Naive B cell (primary cell): Measurements from ENCODE around the gene RABGAP1L. TPM values are rescaled to one million over a fixed set of nuclear protein-coding genes. Genes with fewer than 3 reads are reported as not detected.
"Not testable (repeated sequence)": the region's sequence is repeated elsewhere in the genome, so short reads cannot be mapped to it uniquely, and the experiment has no call there.

Experiments used
- ATAC-seq, 2 donors: fragments of 150-1000 bp; cut with Tn5 transposase; 2 replicates each; pipeline ENCODE4 v1.10.0; 2021; ENCODE audit warnings: low read depth in 2 of 2, mild to moderate bottlenecking in 2 of 2, moderate library complexity in 2 of 2
- DNase-seq: peaks from one replicate; pipeline ENCODE4 v3.0.0; 2022
- H3K27ac Mint-ChIP-seq, 6 donors: one replicate each; pipeline ENCODE4 v1.8.0; 2020 to 2022; ENCODE audit warnings: mild to moderate bottlenecking in 6 of 6, mixed read lengths in 6 of 6, moderate library complexity in 5 of 6, inconsistent platforms in 2 of 6
- H3K27me3 Mint-ChIP-seq, 3 donors: one replicate each; pipeline ENCODE4 v1.8.0; 2021 to 2022; ENCODE audit warnings: mixed read lengths in 3 of 3, mild to moderate bottlenecking in 1 of 3
- H3K36me3 Mint-ChIP-seq, 2 donors: one replicate each; pipeline ENCODE4 v1.8.0; 2020 to 2022; ENCODE audit warnings: mixed read lengths in 2 of 2, inconsistent platforms in 1 of 2, mild to moderate bottlenecking in 1 of 2
- H3K4me1 Mint-ChIP-seq, 3 donors: one replicate each; pipeline ENCODE4 v1.8.0; 2020 to 2022; ENCODE audit warnings: mixed read lengths in 3 of 3, inconsistent platforms in 1 of 3, mild to moderate bottlenecking in 1 of 3, moderate library complexity in 1 of 3
- H3K4me3 Mint-ChIP-seq, 8 donors: one replicate each; pipeline ENCODE4 v1.8.0; 2020 to 2022; ENCODE audit warnings: mild to moderate bottlenecking in 8 of 8, mixed read lengths in 8 of 8, moderate library complexity in 8 of 8, inconsistent platforms in 2 of 8
- H3K9me3 Mint-ChIP-seq, 7 donors: one replicate each; pipeline ENCODE4 v1.8.0; 2020 to 2022; ENCODE audit warnings: mixed read lengths in 7 of 7, mild to moderate bottlenecking in 5 of 7, inconsistent platforms in 2 of 7, moderate library complexity in 1 of 7
- polyA plus RNA-seq, 6 donors: library from polyadenylated mRNA; unstranded; fragments of 300-500 nt; fragmentation: Illumina TruSeq; gene quantifications; one replicate each; pipeline ENCODE4 v1.2.3, GENCODE V29; 2021; ENCODE audit warnings: low read depth in 6 of 6

RABGAP1L gene
- polyA plus RNA-seq, 6 donors from 2014 or later, result 24.0 to 90.2 (median 79.0) TPM

DNA sequence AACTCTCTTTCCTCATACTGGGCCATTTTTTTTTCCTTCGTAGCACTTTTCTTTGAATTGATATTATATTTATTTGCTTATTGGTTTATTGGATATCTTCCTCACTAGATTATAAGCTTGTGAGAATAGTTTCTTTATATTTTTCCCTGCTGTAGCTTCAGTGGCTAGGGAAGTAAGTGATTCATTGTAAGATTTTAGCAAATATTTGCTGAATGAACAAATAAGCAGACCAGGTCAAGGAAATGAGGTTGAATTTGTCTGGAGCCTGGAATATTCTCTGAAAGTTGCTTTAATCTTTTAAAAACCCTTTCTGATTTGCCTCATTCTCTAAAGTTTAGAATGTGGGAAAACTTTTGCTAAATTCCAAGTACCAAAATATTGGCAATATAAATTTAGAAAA, 80.2 kb downstream of the RABGAP1L start:
- Mint-ChIP-seq H3K9me3 (no peaks in the 10 kb centered on the region), H3K27ac (no peak overlapping the region), H3K36me3 (peaks cover 25 to 31% of the 10 kb centered on the region in 2 donors), H3K4me1 (peaks cover 0 to 4% (median 3%) of the 10 kb centered on the region in 3 donors), H3K4me3 (no peak overlapping the region), H3K27me3 (no peaks in the 10 kb centered on the region)
- no peak for DNase-seq
- ATAC-seq, result no peak

DNA sequence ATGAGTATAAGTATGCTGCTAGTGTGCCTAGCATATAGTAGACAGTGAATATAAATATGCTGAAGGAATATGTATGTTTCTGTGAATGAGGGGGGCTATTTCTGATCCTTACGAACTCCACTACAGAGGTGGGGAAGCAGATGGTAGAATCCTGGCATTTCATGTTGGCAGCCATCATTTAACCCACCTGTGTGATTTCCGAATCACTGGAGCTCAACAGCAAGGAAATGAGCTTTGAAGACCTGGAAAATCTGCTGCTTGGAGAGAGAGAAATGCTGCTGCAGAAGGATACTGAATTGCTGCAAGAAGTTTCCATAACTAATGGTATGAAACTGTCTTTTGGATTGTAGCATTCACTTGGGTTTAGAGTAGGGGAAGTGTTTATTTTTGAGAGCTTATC, 83.5 kb downstream of the RABGAP1L start:
- no peak overlapping the region for H3K4me3 Mint-ChIP-seq
- no peaks in the 10 kb centered on the region for H3K9me3 Mint-ChIP-seq
- no peaks in the 10 kb centered on the region for H3K27me3 Mint-ChIP-seq
- H3K27ac Mint-ChIP-seq, result peak overlapping the region in 2 of 6 donors; percentile 13 to 40
- DNase-seq, result no peak
- H3K36me3 Mint-ChIP-seq, result peaks cover 25 to 41% of the 10 kb centered on the region in 2 donors
- no peak for ATAC-seq
- peaks cover 0 to 4% (median 3%) of the 10 kb centered on the region in 3 donors for H3K4me1 Mint-ChIP-seq

DNA sequence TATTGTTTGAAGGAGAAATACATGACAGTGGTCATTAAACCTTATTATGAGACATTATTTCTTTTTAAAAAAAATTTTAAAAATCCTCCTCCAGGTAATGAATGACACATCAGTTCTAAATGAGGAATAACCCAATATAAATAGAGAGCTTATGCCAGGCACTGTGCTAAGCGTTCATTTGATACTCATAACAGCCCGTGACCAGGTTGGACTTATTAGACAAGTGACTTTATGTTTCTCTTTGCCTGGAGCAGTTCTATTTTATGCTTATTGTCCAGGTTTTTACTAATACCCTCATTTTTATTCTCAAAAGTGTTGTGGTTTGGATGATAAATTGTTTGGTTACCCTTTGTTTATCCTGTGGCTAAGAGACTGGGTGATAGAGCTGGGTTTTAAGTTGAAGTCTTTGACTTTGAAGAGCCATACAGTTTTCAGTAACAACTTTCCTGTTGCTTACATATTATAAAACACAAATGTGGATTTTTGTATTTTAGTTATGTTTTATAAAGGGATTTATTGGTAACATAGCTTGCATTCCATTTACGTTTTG, 84.2 kb downstream of the RABGAP1L start:
- Mint-ChIP-seq H3K27ac (peak overlapping the region in 2 of 6 donors; percentile 28 to 36), H3K27me3 (no peaks in the 10 kb centered on the region), H3K4me1 (peaks cover 0 to 8% (median 5%) of the 10 kb centered on the region in 3 donors), H3K9me3 (no peaks in the 10 kb centered on the region), H3K36me3 (peaks cover 25 to 41% of the 10 kb centered on the region in 2 donors), H3K4me3 (no peak overlapping the region)
- DNase-seq, result no peak
- no peak for ATAC-seq

DNA sequence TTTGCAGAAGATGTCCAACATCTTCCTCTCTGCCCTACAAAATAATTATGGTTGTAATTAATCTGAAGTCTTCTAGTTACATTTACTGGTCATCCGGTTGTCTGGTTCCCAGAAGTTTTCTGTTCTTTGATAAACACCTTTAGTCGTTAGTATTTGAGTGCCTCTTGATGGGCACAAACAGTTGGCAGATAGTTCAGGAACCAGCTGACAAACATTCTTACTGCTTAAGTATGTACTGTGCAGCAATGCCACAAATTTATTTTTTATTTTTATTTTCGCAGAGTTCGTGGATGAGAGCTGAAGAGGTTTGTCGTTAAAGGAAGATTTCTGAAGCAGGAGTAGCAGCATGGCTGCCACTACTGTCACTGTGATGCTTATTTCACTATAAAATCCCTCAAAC, 84.7 kb downstream of the RABGAP1L start:
- DNase-seq (no peak), ATAC-seq (no peak)
- no peaks in the 10 kb centered on the region for H3K9me3 Mint-ChIP-seq
- peak overlapping the region in 2 of 6 donors; percentile 28 to 36 for H3K27ac Mint-ChIP-seq
- H3K36me3 Mint-ChIP-seq, result peaks cover 22 to 40% of the 10 kb centered on the region in 2 donors
- peaks cover 0 to 8% (median 5%) of the 10 kb centered on the region in 3 donors for H3K4me1 Mint-ChIP-seq
- H3K27me3 Mint-ChIP-seq, result no peaks in the 10 kb centered on the region
- H3K4me3 Mint-ChIP-seq, result no peak overlapping the region

DNA sequence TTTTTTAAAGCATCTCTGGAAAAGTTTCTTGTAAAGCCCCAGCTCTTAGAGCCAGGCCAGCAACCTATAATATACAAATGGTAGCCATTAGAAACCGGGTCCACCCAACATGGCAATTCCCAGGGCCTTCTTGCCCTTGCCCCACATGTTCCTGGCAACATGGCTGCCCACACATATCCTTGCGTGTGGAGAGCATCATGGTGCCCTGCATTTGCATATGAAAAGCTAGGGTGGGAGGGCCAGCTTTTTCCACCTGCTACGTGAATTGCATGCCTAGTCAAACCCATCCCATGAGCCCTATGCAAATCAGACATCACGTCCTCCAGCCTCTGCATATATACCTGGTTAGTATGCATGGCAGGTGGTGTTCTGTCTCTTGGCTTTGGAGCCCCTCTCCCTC, 88.2 kb downstream of the RABGAP1L start:
- Mint-ChIP-seq H3K4me1 (peaks cover 0 to 7% (median 4%) of the 10 kb centered on the region in 3 donors), H3K36me3 (peaks cover 9 to 23% of the 10 kb centered on the region in 2 donors), H3K4me3 (no peak overlapping the region), H3K27ac (peak overlapping the region in 2 of 6 donors; percentile 38 to 47), H3K9me3 (no peaks in the 10 kb centered on the region), H3K27me3 (no peaks in the 10 kb centered on the region)
- ATAC-seq, result no peak
- no peak for DNase-seq

DNA sequence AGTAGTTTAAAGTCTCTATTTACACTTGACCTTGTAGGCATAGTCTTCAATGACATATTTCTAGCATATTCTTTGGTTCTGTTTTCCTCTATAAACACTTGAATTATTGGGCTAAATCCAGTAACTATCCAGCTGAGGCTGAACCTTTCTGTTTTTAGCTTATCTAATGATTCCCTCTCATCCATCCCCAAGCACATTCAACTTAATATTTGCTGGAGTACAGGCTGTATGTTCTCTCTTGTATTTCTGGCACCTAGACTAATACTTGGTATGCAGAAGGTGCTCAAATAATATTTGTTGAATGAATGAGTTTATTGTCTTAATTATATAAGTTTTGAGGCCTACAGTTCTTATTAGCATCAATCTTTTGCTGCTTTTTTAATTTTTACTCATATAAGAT, 88.7 kb downstream of the RABGAP1L start:
- Mint-ChIP-seq H3K4me3 (no peak overlapping the region), H3K27ac (peak overlapping the region in 3 of 6 donors; percentile 8 to 64 (median 39)), H3K36me3 (peaks cover 3 to 22% of the 10 kb centered on the region in 2 donors), H3K4me1 (peaks cover 4 to 7% (median 5%) of the 10 kb centered on the region in 3 donors), H3K27me3 (no peaks in the 10 kb centered on the region), H3K9me3 (no peaks in the 10 kb centered on the region)
- ATAC-seq (no peak), DNase-seq (no peak)

DNA sequence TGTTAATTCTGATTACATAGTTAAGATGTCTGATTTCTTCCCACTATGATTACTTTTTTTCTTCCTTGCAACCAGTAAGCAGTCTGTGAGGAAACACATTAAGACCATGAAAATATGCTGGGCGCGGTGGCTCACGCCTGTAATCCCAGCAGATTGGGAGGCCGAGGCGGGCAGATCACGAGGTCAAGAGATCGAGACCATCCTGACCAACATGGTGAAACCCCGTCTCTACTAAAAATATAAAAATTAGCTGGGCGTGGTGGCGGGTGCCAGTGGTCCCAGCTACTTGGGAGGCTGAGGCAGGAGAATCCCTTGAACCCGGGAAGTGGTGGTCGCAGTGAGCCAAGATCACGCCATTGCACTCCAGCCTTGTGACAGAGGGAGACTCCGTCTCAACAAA, 97.1 kb downstream of the RABGAP1L start:
- not testable (repeated sequence) for H3K9me3 Mint-ChIP-seq, H3K27ac Mint-ChIP-seq, DNase-seq, H3K4me3 Mint-ChIP-seq, ATAC-seq, H3K27me3 Mint-ChIP-seq
- H3K36me3 Mint-ChIP-seq, result peaks cover 20 to 24% of the 10 kb centered on the region in 2 donors
- H3K4me1 Mint-ChIP-seq, result peaks cover 4 to 15% (median 6%) of the 10 kb centered on the region in 3 donors

DNA sequence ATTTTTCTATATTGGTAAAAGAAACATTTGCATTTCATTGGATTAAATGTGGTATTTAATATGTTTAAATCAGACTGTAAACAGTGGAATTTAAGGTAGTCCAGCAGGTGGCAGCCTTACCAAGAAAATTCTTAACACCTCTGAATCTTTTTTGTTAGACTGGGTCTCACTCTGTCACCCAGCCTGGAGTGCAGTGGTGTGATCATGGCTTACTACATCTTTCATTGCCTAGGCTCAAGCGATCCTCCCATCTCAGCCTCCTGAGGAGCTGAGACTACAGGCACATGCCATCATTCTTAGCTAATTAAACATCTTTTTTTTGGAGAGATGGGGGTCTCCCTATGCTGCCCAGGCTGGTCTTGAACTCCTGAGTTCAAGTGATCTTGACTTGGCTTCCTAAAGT, 98.8 kb downstream of the RABGAP1L start:
- no peak overlapping the region for H3K27ac Mint-ChIP-seq
- peaks cover 0 to 3% (median 0%) of the 10 kb centered on the region in 7 donors for H3K9me3 Mint-ChIP-seq
- peaks cover 5 to 18% (median 7%) of the 10 kb centered on the region in 3 donors for H3K4me1 Mint-ChIP-seq
- DNase-seq, result peak; percentile 39
- H3K4me3 Mint-ChIP-seq, result no peak overlapping the region
- no peaks in the 10 kb centered on the region for H3K27me3 Mint-ChIP-seq
- H3K36me3 Mint-ChIP-seq, result peaks cover 20% of the 10 kb centered on the region in 2 donors
- ATAC-seq, result peak; percentile 55 to 71

DNA sequence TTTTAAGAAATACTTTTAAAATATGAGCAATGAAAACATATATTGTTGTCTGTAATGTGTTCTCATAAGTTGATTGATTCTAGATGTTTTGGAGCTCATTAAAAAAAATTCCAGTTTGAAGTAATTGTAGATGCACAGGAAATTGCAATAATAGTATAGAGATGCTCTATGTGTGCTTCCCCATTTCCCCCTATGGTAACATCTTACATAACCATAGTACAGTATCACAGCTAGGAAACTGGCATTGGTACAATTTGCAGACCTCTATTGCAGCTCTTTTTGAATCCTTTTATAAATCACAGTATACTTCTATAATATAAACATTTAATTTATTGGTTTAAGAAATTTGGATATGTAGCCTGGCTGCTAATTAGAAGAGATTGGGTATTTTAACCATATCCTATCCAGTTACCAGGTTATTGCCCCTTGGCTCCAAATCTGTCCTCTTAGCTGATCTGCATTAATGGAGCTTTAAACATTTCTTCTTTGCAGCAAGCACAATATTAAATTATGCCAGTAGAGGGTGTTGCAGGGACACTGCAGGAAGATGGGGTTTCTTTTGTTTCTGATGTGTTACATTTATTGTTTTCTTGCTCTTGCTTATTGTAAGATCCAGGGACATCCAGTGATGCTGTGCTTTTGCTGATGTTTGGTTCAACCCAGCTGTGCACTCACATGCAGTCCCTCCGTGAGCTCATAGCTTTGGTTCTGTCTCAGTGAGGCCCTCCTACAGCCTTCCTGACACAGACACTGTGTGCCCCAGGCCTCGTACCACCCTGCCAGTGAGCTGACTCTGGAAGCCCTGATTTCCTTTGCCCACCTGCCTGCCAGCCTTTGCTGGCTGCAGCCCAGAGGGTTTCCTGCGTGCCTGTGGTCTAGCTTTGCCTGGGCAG, 103.3 kb downstream of the RABGAP1L start:
- Mint-ChIP-seq H3K4me3 (peak overlapping the region in 1 of 8 donors; percentile 68), H3K4me1 (peaks cover 7 to 22% (median 15%) of the 10 kb centered on the region in 3 donors), H3K27me3 (no peaks in the 10 kb centered on the region), H3K36me3 (peaks cover 0 to 6% of the 10 kb centered on the region in 2 donors), H3K27ac (peak overlapping the region in 3 of 6 donors; percentile 33 to 82 (median 35)), H3K9me3 (no peaks in the 10 kb centered on the region)
- DNase-seq (peak; percentile 35), ATAC-seq (peak; percentile 58 to 70)

DNA sequence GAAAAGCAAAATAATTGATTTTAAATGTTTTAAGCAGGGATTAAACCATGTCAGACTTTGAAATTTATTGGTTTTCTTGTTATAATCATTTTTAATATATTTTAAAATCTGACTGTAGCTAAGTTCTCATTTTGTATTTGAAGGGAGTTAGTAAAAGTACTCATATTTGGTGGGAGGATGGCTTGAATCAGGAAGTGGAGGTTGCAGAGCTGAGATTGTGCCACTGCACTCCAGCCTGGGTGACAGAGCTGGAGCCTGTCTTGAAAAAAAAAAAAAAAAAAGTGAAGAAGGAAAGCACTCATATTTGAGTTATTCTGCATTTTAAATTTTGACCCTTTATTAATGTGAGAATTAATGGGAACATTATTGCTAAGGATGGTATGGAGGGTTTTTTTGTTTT, 106.0 kb downstream of the RABGAP1L start:
- H3K4me1 Mint-ChIP-seq, result peaks cover 15 to 26% (median 15%) of the 10 kb centered on the region in 3 donors

DNA sequence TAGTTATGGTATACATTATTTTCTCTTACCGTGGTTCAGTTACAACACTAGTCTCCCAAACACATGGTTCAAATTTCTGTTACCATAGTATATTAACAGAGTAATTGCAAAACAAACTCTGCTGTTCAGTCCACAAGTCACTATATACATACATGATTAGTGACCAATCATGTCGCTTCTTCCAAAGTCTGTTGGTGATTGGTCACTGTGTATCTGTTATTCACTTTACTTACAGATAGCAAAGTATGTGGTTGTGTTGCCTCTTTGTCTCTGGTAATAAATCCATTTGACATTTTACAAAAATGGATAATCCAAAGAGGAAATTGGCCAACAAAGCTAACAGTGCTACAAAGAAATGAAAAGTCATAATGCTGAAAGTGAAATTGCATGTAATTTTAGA, 107.2 kb downstream of the RABGAP1L start:
- ATAC-seq, result no peak
- Mint-ChIP-seq H3K4me3 (no peak overlapping the region), H3K9me3 (no peaks in the 10 kb centered on the region), H3K27ac (peak overlapping the region in 1 of 6 donors; percentile 52), H3K4me1 (peaks cover 15 to 30% (median 20%) of the 10 kb centered on the region in 3 donors), H3K27me3 (no peaks in the 10 kb centered on the region), H3K36me3 (peaks cover 0 to 6% of the 10 kb centered on the region in 2 donors)
- no peak for DNase-seq

More for the DNA sequence above, 106.0 kb downstream of the RABGAP1L start:
- ATAC-seq, result no peak
- H3K27me3 Mint-ChIP-seq, result no peaks in the 10 kb centered on the region
- H3K27ac Mint-ChIP-seq, result peak overlapping the region in 2 of 6 donors; percentile 36 to 49
- DNase-seq, result no peak
- no peaks in the 10 kb centered on the region for H3K9me3 Mint-ChIP-seq
- H3K36me3 Mint-ChIP-seq, result peaks cover 0 to 6% of the 10 kb centered on the region in 2 donors
- H3K4me3 Mint-ChIP-seq, result peak overlapping the region in 2 of 8 donors; percentile 35 to 72

DNA sequence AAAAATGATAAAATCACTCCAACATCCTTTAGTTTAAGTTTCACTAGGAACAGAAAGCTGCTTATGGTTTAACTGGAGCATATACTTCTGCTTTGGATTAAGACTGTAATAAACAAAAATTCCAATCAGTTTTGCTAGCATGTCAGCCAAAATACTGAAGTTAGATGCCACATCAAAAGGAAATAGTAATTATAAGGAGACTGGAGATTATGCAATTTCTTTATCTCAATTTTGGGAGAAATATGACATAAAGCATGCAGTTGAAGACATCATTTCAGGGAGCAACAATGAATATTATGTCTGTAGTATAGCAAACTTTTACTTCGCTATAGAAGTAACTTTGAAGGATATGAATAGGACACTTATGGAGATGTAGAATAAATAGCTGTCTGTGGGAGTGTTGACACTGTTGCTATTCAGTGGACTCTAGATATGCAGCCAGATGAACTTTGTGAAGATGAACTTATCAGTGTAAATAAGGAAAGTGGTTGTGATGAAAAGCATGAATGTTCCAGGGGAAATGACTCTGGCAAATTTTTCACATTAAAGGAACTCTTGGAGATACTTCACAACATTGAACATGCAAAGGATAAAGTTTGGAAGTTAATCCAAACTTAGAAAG, 107.8 kb downstream of the RABGAP1L start:
- H3K4me3 Mint-ChIP-seq, result no peak overlapping the region
- peaks cover 0 to 7% of the 10 kb centered on the region in 2 donors for H3K36me3 Mint-ChIP-seq
- ATAC-seq, result no peak
- H3K27me3 Mint-ChIP-seq, result no peaks in the 10 kb centered on the region
- H3K4me1 Mint-ChIP-seq, result peaks cover 15 to 34% (median 21%) of the 10 kb centered on the region in 3 donors
- DNase-seq, result no peak
- H3K9me3 Mint-ChIP-seq, result no peaks in the 10 kb centered on the region
- H3K27ac Mint-ChIP-seq, result peak overlapping the region in 2 of 6 donors; percentile 52 to 59

DNA sequence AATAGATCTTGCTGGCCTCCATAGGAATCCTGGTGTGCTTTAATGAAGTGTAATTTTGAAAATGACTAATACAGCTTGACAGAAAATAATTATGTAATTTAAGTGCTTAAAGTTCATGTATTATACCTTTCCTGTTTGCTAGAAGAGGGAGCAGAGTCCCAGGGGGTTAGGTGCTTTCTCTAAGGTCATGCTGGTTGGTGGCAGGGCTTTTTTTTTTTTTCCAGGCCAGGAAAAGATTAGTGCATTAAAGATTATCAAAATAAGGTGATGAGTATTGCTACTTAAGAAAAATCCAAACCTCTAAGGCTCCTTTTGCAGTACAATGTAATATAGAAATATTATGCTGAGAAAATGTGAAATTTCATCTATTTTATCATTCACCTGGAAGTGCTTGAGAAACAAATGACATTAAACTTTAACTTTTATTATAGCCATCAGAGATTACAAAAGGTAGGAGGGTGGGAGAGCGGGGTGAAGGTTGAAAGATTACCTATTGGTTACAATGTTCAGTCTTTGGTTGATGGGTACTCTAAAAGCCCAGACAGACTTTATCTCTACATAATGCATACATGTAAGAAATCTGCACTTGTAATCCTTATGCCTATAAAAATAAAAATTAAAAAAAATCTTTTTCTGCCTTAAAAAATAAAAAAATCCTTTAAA, 110.8 kb downstream of the RABGAP1L start:
- Mint-ChIP-seq H3K4me1 (peaks cover 24 to 50% (median 32%) of the 10 kb centered on the region in 3 donors), H3K4me3 (peak overlapping the region in 4 of 8 donors; percentile 11 to 80 (median 53)), H3K9me3 (peaks cover 0 to 2% (median 0%) of the 10 kb centered on the region in 7 donors), H3K36me3 (peaks cover 0 to 11% of the 10 kb centered on the region in 2 donors), H3K27ac (peak overlapping the region in 5 of 6 donors; percentile 44 to 91 (median 59)), H3K27me3 (no peaks in the 10 kb centered on the region)
- no peak for DNase-seq
- peak in 1 of 2 donors; percentile 30 for ATAC-seq
